D721Med (cell line): ENCODE data around the gene KCNMB3.

Experiments
- DNase-seq: peaks from one replicate; pipeline ENCODE4 v3.0.0; 2011; ENCODE audit warnings: low spot score; ENCODE audit not compliant: insufficient read length
- FAIRE-seq: peaks from 2 replicates; lab custom pipeline; 2011; peaks lifted over from hg19 to GRCh38; lab: Jason Lieb, UNC
- CTCF ChIP-seq: IDR thresholded peaks from 2 replicates; pipeline ENCODE4 v1.5.1; 2012; ENCODE audit warnings: mild to moderate bottlenecking, control low read depth; ENCODE audit not compliant: insufficient read depth; ENCODE audit errors: missing control alignments

Gene KCNMB3

GRCh38 chr3:179288845-179289244, 37.9 kb upstream of the KCNMB3 start:
- no peak for TF ChIP-seq CTCF
- DNase-seq (no peak), FAIRE-seq (peak; percentile 21)

- FAIRE-seq (peak; percentile 73), DNase-seq (no peak)
- no peak for TF ChIP-seq CTCF
These were observed 35.4 kb upstream of the KCNMB3 start for GRCh38 chr3:179286331-179286730.

GRCh38 chr3:179281825-179282224, 30.9 kb upstream of the KCNMB3 start:
- TF ChIP-seq CTCF, result no peak
- DNase-seq (no peak), FAIRE-seq (no peak)

GRCh38 chr3:179279837-179280236, 28.9 kb upstream of the KCNMB3 start:
- TF ChIP-seq CTCF, result no peak
- DNase-seq, result no peak
- no peak for FAIRE-seq

GRCh38 chr3:179278932-179279693, 28.2 kb upstream of the KCNMB3 start:
- DNase-seq, result no peak
- TF ChIP-seq CTCF, result no peak
- no peak for FAIRE-seq

GRCh38 chr3:179278151-179278550, 27.2 kb upstream of the KCNMB3 start:
- no peak for DNase-seq
- TF ChIP-seq CTCF, result no peak
- FAIRE-seq, result no peak

GRCh38 chr3:179276743-179277142, 25.8 kb upstream of the KCNMB3 start:
- FAIRE-seq (no peak), DNase-seq (no peak)
- no peak for TF ChIP-seq CTCF
